ENCODE data around the gene STAT5B. TPM values are rescaled to one million over a fixed set of nuclear protein-coding genes. Genes with fewer than 3 reads are reported as not detected.
"Not testable (repeated sequence)": the region's sequence is repeated elsewhere in the genome, so short reads cannot be mapped to it uniquely, and the experiment has no call there.

The STAT5B gene
- total RNA-seq, 2 experiments from 2014 or later = 92.7 to 94.4 TPM

- no peaks in the 10 kb centered on the region for H3K9me3 Mint-ChIP-seq (ENCODE audit: insufficient read depth)
- H3K27ac Mint-ChIP-seq = peak overlapping the region; percentile 77
- peaks cover 69% of the 10 kb centered on the region for H3K4me1 Mint-ChIP-seq (ENCODE audit: low read depth)
- no peak for DNase-seq
- CTCF ChIA-PET = interaction anchor here (1.0 to 3.4 kb wide), 4 partner anchors 23 to 92 kb away, joined by 5 to 17 read pairs (median 6); partner anchors contain the start of gene KCNH4
- no peak for ATAC-seq
- H3K4me3 Mint-ChIP-seq = peak overlapping the region; percentile 93
- no peaks in the 10 kb centered on the region for H3K27me3 Mint-ChIP-seq (ENCODE audit: low read depth)
- H3K36me3 Mint-ChIP-seq (ENCODE audit: low read depth) = peaks cover 13% of the 10 kb centered on the region
- POLR2A ChIA-PET = interaction anchor here (0.5 to 11.3 kb wide), 3 partner anchors 15 to 77 kb away, joined by 3 to 128 read pairs (median 19); partner anchors contain the start of gene STAT5A
These were observed 2.5 kb downstream of the STAT5B start for GRCh38 chr17:42273474-42274252.

DNA sequence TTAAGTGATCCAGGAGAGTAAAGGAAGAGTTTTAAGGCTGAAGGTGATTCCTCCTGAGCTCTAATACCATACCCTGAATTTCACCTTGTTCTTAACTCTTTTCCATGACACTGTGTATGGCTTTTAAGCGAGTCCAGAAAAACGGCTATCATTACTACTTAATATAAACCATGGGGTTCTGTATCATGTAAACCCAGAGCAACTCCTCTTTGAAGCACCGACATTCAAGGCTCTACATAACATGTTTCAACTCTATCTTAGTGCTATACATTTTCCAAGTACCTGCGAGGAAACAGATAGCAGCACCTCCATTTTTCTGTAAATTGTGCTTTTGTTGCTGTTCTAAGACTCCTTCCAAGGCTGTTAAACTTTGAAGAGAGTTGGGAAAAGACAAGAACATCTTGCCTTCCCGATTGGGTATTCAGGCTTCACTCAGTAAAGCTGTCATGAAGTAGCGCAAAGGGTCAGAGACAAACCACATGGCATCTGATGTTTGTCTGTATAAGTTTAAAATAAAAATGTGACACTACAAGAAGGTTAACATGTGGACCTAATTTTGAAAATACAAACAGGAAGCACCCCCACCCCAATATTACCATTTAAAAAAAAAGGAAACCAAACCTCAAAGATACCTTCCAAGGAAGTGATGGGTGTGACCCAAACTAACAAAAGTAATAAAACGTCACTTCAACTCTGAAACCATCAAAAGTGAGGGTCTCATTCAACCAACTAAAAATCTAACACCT lies 3.9 kb downstream of the STAT5B start:
- ATAC-seq (no peak), DNase-seq (no peak)
- peaks cover 13% of the 10 kb centered on the region for H3K36me3 Mint-ChIP-seq (ENCODE audit: low read depth)
- peak overlapping the region; percentile 74 for H3K4me3 Mint-ChIP-seq
- no peaks in the 10 kb centered on the region for H3K27me3 Mint-ChIP-seq (ENCODE audit: low read depth)
- peak overlapping the region; percentile 83 for H3K27ac Mint-ChIP-seq
- peaks cover 75% of the 10 kb centered on the region for H3K4me1 Mint-ChIP-seq (ENCODE audit: low read depth)
- no peaks in the 10 kb centered on the region for H3K9me3 Mint-ChIP-seq (ENCODE audit: insufficient read depth)
- POLR2A ChIA-PET = interaction anchor here (3.8 to 11.3 kb wide), 2 partner anchors 17 to 23 kb away, joined by 19 to 128 read pairs; partner anchors contain the start of gene STAT5A
- CTCF ChIA-PET = interaction anchor here (1.0 to 4.5 kb wide), 3 partner anchors 22 to 50 kb away, joined by 6 to 35 read pairs (median 17); no protein-coding TSS in a partner anchor

DNA sequence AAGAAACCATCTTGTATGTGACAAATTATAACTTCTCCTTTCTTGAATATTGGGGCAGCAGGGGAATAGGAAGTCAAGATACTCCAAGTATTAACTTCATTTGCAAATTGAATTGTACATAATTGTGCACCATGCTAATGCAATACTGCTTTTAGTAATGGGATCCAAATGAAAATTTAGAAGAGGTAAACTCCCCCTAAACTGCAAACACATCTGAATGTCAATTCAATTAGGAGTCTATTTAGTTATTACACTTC lies 4.5 kb downstream of the STAT5B start:
- Mint-ChIP-seq H3K27me3 (ENCODE audit: low read depth) (no peaks in the 10 kb centered on the region), H3K36me3 (ENCODE audit: low read depth) (peaks cover 16% of the 10 kb centered on the region), H3K27ac (peak overlapping the region; percentile 83), H3K4me3 (peak overlapping the region; percentile 74), H3K4me1 (ENCODE audit: low read depth) (peaks cover 74% of the 10 kb centered on the region), H3K9me3 (ENCODE audit: insufficient read depth) (no peaks in the 10 kb centered on the region)
- ChIA-PET CTCF (interaction anchor here (1.4 to 4.5 kb wide), 4 partner anchors 25 to 131 kb away, joined by 3 to 35 read pairs (median 6); no protein-coding TSS in a partner anchor), POLR2A (interaction anchor here (11.3 kb wide), 1 partner anchor 22 kb away, joined by 128 read pairs; no protein-coding TSS in a partner anchor)
- no peak for DNase-seq
- no peak for ATAC-seq

- Mint-ChIP-seq H3K4me1 (ENCODE audit: low read depth) (peaks cover 77% of the 10 kb centered on the region), H3K36me3 (ENCODE audit: low read depth) (peaks cover 18% of the 10 kb centered on the region), H3K4me3 (peak overlapping the region; percentile 74), H3K9me3 (ENCODE audit: insufficient read depth) (no peaks in the 10 kb centered on the region), H3K27ac (peak overlapping the region; percentile 83), H3K27me3 (ENCODE audit: low read depth) (no peaks in the 10 kb centered on the region)
- ChIA-PET POLR2A (interaction anchor here (11.3 kb wide), 1 partner anchor 21 kb away, joined by 128 read pairs; no protein-coding TSS in a partner anchor), CTCF (interaction anchor here (1.4 to 4.5 kb wide), 6 partner anchors 8 to 132 kb away, joined by 3 to 35 read pairs (median 6); no protein-coding TSS in a partner anchor)
- no peak for DNase-seq
- ATAC-seq = no peak
These were observed 5.0 kb downstream of the STAT5B start for GRCh38 chr17:42271006-42271778.

DNA sequence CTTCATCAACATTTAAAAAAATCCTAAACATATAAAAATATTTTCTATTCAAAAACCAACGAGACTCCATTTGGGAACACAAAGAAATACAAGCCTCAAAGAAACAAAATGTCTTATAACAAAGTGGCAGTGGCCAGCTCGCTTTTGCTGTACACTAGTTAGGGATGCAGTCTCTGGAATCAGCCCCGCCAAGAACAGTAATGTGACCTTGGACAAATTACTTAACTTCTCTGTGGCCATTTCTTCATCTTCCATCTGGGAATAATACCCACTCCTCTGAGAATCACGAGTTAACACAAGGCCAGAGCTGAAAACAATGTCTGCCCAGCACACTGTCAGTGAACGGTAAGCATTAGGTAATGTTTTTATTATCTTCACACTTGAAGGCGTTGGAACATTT lies 5.6 kb downstream of the STAT5B start:
- no peak overlapping the region for H3K4me3 Mint-ChIP-seq
- no peak for ATAC-seq
- CTCF ChIA-PET = interaction anchor here (1.4 to 4.5 kb wide), 7 partner anchors 8 to 132 kb away, joined by 3 to 35 read pairs (median 4); no protein-coding TSS in a partner anchor
- no peaks in the 10 kb centered on the region for H3K27me3 Mint-ChIP-seq (ENCODE audit: low read depth)
- POLR2A ChIA-PET = interaction anchor here (2.2 to 11.3 kb wide), 2 partner anchors 18 to 21 kb away, joined by 16 to 128 read pairs; partner anchors contain the start of gene STAT5A
- DNase-seq = no peak
- H3K4me1 Mint-ChIP-seq (ENCODE audit: low read depth) = peaks cover 78% of the 10 kb centered on the region
- H3K27ac Mint-ChIP-seq = peak overlapping the region; percentile 4
- H3K9me3 Mint-ChIP-seq (ENCODE audit: insufficient read depth) = no peaks in the 10 kb centered on the region
- H3K36me3 Mint-ChIP-seq (ENCODE audit: low read depth) = peaks cover 19% of the 10 kb centered on the region

GRCh38 chr17:42270170-42270535 lies 6.0 kb downstream of the STAT5B start:
- H3K4me3 Mint-ChIP-seq = no peak overlapping the region
- peaks cover 77% of the 10 kb centered on the region for H3K4me1 Mint-ChIP-seq (ENCODE audit: low read depth)
- no peak overlapping the region for H3K27ac Mint-ChIP-seq
- ATAC-seq (no peak), DNase-seq (no peak)
- ChIA-PET CTCF (interaction anchor here (1.4 to 4.5 kb wide), 6 partner anchors 9 to 82 kb away, joined by 3 to 35 read pairs (median 6); no protein-coding TSS in a partner anchor), POLR2A (interaction anchor here (2.2 to 11.3 kb wide), 2 partner anchors 18 to 20 kb away, joined by 16 to 128 read pairs; partner anchors contain the start of gene STAT5A)
- H3K9me3 Mint-ChIP-seq (ENCODE audit: insufficient read depth) = no peaks in the 10 kb centered on the region
- no peaks in the 10 kb centered on the region for H3K27me3 Mint-ChIP-seq (ENCODE audit: low read depth)
- peaks cover 19% of the 10 kb centered on the region for H3K36me3 Mint-ChIP-seq (ENCODE audit: low read depth)

GRCh38 chr17:42268236-42268635 lies 8.0 kb downstream of the STAT5B start:
- H3K9me3 Mint-ChIP-seq (ENCODE audit: insufficient read depth) = no peaks in the 10 kb centered on the region
- peaks cover 21% of the 10 kb centered on the region for H3K36me3 Mint-ChIP-seq (ENCODE audit: low read depth)
- ChIA-PET CTCF (interaction anchor here (1.0 to 4.5 kb wide), 5 partner anchors 11 to 259 kb away, joined by 3 to 35 read pairs (median 7); no protein-coding TSS in a partner anchor), POLR2A (interaction anchor here (2.2 to 11.3 kb wide), 2 partner anchors 19 to 20 kb away, joined by 16 to 128 read pairs; partner anchors contain the start of gene STAT5A)
- no peak overlapping the region for H3K4me3 Mint-ChIP-seq
- ATAC-seq = no peak
- DNase-seq = no peak
- H3K4me1 Mint-ChIP-seq (ENCODE audit: low read depth) = peaks cover 64% of the 10 kb centered on the region
- H3K27me3 Mint-ChIP-seq (ENCODE audit: low read depth) = no peaks in the 10 kb centered on the region
- H3K27ac Mint-ChIP-seq = no peak overlapping the region

DNA sequence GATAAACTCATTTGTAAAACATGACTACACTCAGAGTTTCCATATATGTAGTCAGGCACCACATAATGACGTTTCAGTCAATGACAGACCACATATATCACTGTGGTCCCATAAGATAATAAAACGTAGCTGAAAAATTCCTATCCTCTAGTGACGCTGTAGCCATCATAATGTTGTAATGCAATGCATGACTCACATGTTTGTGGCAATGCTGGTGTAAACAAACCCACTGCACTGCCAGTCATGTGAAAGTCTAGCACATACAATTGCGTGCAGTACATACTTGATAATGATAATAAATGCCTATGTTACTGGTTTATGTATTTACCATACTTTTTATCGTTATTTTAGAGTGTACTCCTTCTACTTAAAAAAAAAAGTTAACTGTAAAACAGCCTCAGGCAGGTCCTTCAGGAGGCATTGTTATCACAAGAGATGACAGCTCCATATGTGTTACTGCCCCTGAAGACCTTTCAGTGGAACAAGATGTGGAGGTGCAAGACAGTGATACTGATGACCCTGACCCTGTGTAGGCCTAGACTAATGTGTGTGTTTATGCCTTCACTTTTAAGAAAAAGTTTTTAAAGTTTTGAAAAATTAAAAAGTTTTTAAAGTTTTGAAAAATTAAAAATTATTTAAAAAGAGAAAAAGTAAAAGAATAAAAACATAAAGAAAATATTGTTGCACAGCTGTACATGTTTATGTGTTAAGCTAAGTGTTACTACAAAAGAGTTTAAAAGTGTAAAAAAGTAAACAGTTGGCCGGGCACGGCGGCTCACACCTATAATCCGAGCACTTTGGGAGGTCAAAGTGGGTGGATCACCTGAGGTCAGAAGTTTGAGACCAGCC lies 9.0 kb downstream of the STAT5B start:
- H3K4me1 Mint-ChIP-seq (ENCODE audit: low read depth) = peaks cover 54% of the 10 kb centered on the region
- peak overlapping the region; percentile 73 for H3K27ac Mint-ChIP-seq
- ATAC-seq = peak; percentile 81
- no peak overlapping the region for H3K4me3 Mint-ChIP-seq
- ChIA-PET CTCF (interaction anchor here (0.7 to 3.6 kb wide), 6 partner anchors 9 to 260 kb away, joined by 3 to 24 read pairs (median 7); no protein-coding TSS in a partner anchor), POLR2A (interaction anchor here (0.7 to 11.3 kb wide), 6 partner anchors 8 to 269 kb away, joined by 3 to 128 read pairs (median 5); partner anchors contain the start of gene NAGLU)
- H3K27me3 Mint-ChIP-seq (ENCODE audit: low read depth) = no peaks in the 10 kb centered on the region
- no peaks in the 10 kb centered on the region for H3K9me3 Mint-ChIP-seq (ENCODE audit: insufficient read depth)
- peaks cover 21% of the 10 kb centered on the region for H3K36me3 Mint-ChIP-seq (ENCODE audit: low read depth)
- DNase-seq = peak; percentile 55

DNA sequence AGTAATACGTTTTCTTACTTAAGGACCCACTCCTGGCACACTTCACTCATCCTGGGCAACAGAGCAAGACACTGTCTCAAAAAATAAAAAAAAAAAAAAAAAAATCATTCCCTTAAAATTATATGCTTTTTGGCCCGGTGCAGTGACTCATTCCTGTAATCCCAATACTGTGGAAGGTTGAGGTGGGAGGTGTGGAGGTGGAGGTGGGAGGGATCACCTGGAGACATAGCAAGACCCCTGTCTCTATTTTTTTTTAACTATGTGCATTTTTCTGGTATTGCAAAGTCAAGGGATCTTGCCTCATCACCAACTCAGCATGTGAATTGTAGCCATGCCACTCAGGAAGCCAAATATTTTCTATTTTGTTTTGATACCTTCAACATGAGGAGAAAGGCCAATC lies 9.7 kb downstream of the STAT5B start:
- DNase-seq (no peak), ATAC-seq (no peak)
- Mint-ChIP-seq H3K4me1 (ENCODE audit: low read depth) (peaks cover 48% of the 10 kb centered on the region), H3K27me3 (ENCODE audit: low read depth) (no peaks in the 10 kb centered on the region), H3K27ac (peak overlapping the region; percentile 73), H3K9me3 (ENCODE audit: insufficient read depth) (no peaks in the 10 kb centered on the region), H3K36me3 (ENCODE audit: low read depth) (peaks cover 21% of the 10 kb centered on the region), H3K4me3 (no peak overlapping the region)
- POLR2A ChIA-PET = interaction anchor here (1.0 to 1.3 kb wide), 4 partner anchors 7 to 270 kb away, joined by 3 to 5 read pairs (median 4); partner anchors contain the start of gene NAGLU
- CTCF ChIA-PET = interaction anchor here (0.7 to 2.0 kb wide), 5 partner anchors 8 to 44 kb away, joined by 4 to 10 read pairs (median 6); no protein-coding TSS in a partner anchor

- H3K9me3 Mint-ChIP-seq (ENCODE audit: insufficient read depth); DNase-seq; ATAC-seq; CTCF ChIA-PET; H3K4me3 Mint-ChIP-seq; H3K27ac Mint-ChIP-seq; H3K27me3 Mint-ChIP-seq (ENCODE audit: low read depth): not testable (repeated sequence)
- Mint-ChIP-seq H3K4me1 (ENCODE audit: low read depth) (peaks cover 29% of the 10 kb centered on the region), H3K36me3 (ENCODE audit: low read depth) (peaks cover 13% of the 10 kb centered on the region)
- POLR2A ChIA-PET = interaction anchor here (1.0 kb wide), 1 partner anchor 16 kb away, joined by 6 read pairs; no protein-coding TSS in a partner anchor
These were observed 11.8 kb downstream of the STAT5B start for GRCh38 chr17:42264366-42264765.
